ENCODE results near the gene KMT2B. TPM values are rescaled to one million over a fixed set of nuclear protein-coding genes. Genes with fewer than 3 reads are reported as not detected.

The KMT2B gene
- total RNA-seq, 4 donors from 2014 or later, result 5.0 to 60.8 (median 16.8) TPM

- Histone ChIP-seq H3K36me3 (no peaks in the 10 kb centered on the region), H3K9me3 (no peaks in the 10 kb centered on the region), H3K27ac (no peak overlapping the region), H3K4me1 (peaks cover 0 to 13% of the 10 kb centered on the region in 2 donors), H3K27me3 (no peaks in the 10 kb centered on the region), H3K4me3 (no peak overlapping the region)
- no peak for DNase-seq
- TF ChIP-seq CTCF (IDR thresholded peaks at IDR 0.05) (no peak), POLR2A (IDR thresholded peaks at IDR 0.05) (no peak)
- intact Hi-C loops (cut with DNase I; ENCODE audit: low total_unique reads), result no loop called here
Measured at GRCh38 chr19:35759697-35760096, 41.9 kb downstream of the KMT2B start.

GRCh38 chr19:35760711-35761349, 43.0 kb downstream of the KMT2B start:
- no peak for TF ChIP-seq CTCF (IDR thresholded peaks at IDR 0.05)
- no peak for TF ChIP-seq POLR2A (IDR thresholded peaks at IDR 0.05)
- H3K9me3 ChIP-seq, result no peaks in the 10 kb centered on the region
- no peaks in the 10 kb centered on the region for H3K27me3 ChIP-seq
- no peak overlapping the region for H3K27ac ChIP-seq
- intact Hi-C loops (cut with DNase I; ENCODE audit: low total_unique reads), result no loop called here
- no peak overlapping the region for H3K4me3 ChIP-seq
- H3K4me1 ChIP-seq, result peaks cover 0 to 9% of the 10 kb centered on the region in 2 donors
- H3K36me3 ChIP-seq, result no peaks in the 10 kb centered on the region
- no peak for DNase-seq

- intact Hi-C loops (cut with DNase I; ENCODE audit: low total_unique reads), result no loop called here
- Histone ChIP-seq H3K4me1 (no peaks in the 10 kb centered on the region), H3K27ac (no peak overlapping the region), H3K9me3 (no peaks in the 10 kb centered on the region), H3K27me3 (no peaks in the 10 kb centered on the region), H3K36me3 (no peaks in the 10 kb centered on the region), H3K4me3 (no peak overlapping the region)
- no peak for TF ChIP-seq CTCF (IDR thresholded peaks at IDR 0.05)
- TF ChIP-seq POLR2A (IDR thresholded peaks at IDR 0.05), result no peak
- no peak for DNase-seq
Measured at GRCh38 chr19:35764432-35765315, 46.9 kb downstream of the KMT2B start.

- Histone ChIP-seq H3K9me3 (no peaks in the 10 kb centered on the region), H3K4me3 (no peak overlapping the region), H3K27ac (no peak overlapping the region), H3K36me3 (no peaks in the 10 kb centered on the region), H3K27me3 (no peaks in the 10 kb centered on the region), H3K4me1 (no peaks in the 10 kb centered on the region)
- no peak for TF ChIP-seq POLR2A (IDR thresholded peaks at IDR 0.05)
- TF ChIP-seq CTCF (IDR thresholded peaks at IDR 0.05), result no peak
- no peak for DNase-seq
- intact Hi-C loops (cut with DNase I; ENCODE audit: low total_unique reads), result no loop called here
Measured at GRCh38 chr19:35766571-35767104, 48.8 kb downstream of the KMT2B start.

Measured in uterus (tissue), 4 donors.